HG02588 (cell line): Measurements from ENCODE around the gene PSD2.
"Not testable (repeated sequence)": the region's sequence is repeated elsewhere in the genome, so short reads cannot be mapped to it uniquely, and the experiment has no call there.

ENCODE experiments used
- ATAC-seq: cut with Tn5 transposase; IDR thresholded peaks from one replicate; pipeline ENCODE4 v1.9.1; 2021; ENCODE audit warnings: mild to moderate bottlenecking, moderate library complexity; ENCODE audit not compliant: unreplicated experiment

Gene PSD2

GRCh38 chr5:139789116-139789844 lies 6.3 kb upstream of the PSD2 start:
- no peak for ATAC-seq

GRCh38 chr5:139789845-139790189 lies 5.8 kb upstream of the PSD2 start:
- ATAC-seq = no peak

GRCh38 chr5:139792218-139792617 lies 3.4 kb upstream of the PSD2 start:
- ATAC-seq = no peak

- not testable (repeated sequence) for ATAC-seq
Observed at GRCh38 chr5:139792655-139793054, 3.0 kb upstream of the PSD2 start.

GRCh38 chr5:139794067-139794846 lies 1.4 kb upstream of the PSD2 start:
- no peak for ATAC-seq

- ATAC-seq = no peak
Observed at GRCh38 chr5:139796061-139796806, 626 bp downstream of the PSD2 start.

GRCh38 chr5:139797335-139797734 lies 1.7 kb downstream of the PSD2 start:
- ATAC-seq = no peak

- ATAC-seq = no peak
Observed at GRCh38 chr5:139797856-139798510, 2.4 kb downstream of the PSD2 start.

- no peak for ATAC-seq
Observed at GRCh38 chr5:139798883-139799282, 3.3 kb downstream of the PSD2 start.

GRCh38 chr5:139799359-139799758 lies 3.8 kb downstream of the PSD2 start:
- no peak for ATAC-seq

GRCh38 chr5:139803978-139804377 lies 8.4 kb downstream of the PSD2 start:
- no peak for ATAC-seq

- ATAC-seq = no peak
Observed at GRCh38 chr5:139804800-139805397, 9.3 kb downstream of the PSD2 start.

GRCh38 chr5:139805545-139805944 lies 9.9 kb downstream of the PSD2 start:
- no peak for ATAC-seq

GRCh38 chr5:139806111-139806510 lies 10.5 kb downstream of the PSD2 start:
- ATAC-seq = no peak

GRCh38 chr5:139806726-139807646 lies 11.4 kb downstream of the PSD2 start:
- no peak for ATAC-seq

GRCh38 chr5:139807647-139808030 lies 12.0 kb downstream of the PSD2 start:
- no peak for ATAC-seq

GRCh38 chr5:139808481-139809330 lies 13.1 kb downstream of the PSD2 start:
- ATAC-seq = no peak

- no peak for ATAC-seq
Observed at GRCh38 chr5:139809331-139809810, 13.8 kb downstream of the PSD2 start.
